ENCODE data around the gene RPS15. TPM values are rescaled to one million over a fixed set of nuclear protein-coding genes. Genes with fewer than 3 reads are reported as not detected.

RPS15 gene
- total RNA-seq, 1 experiment from 2014 or later: 1,862 TPM

DNA sequence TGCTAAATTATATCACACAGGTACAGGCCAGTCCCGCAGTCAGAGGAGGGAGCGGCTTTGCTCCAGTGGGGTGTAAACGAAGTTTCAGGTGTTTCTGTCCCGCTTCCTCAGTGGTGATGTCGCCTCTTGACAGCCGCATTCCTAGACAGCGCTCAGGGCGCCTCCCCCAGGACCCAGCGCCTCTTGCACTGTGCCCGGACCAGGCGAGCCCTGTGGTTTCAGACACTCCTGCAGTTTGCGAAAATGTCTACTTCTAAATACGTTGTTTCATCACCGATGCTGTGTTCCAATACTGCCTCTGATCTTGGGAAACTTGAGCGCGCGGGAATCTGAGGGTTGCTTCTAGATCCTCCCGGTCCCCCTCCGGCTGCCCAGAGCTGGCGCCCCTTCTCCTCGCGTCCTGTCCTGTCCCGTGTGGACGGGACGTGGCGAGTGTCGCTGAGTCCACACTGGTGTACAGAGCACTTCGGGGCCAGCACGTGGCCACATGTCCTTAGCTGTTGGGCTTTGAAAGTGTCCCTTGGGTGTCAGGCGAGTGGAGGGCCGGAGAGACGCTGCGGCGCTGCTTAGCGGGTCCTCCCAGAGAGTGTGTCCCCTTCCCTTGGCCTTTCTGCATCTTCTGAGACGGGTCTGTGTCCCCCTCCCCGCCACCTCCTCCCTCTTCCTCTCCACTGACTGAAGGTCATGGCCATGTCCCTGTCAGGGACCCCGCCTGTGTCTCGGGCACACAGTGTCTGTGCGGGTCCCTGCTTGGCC, 14.6 kb upstream of the RPS15 start (continued):
- TF ChIP-seq, protein P1, sequence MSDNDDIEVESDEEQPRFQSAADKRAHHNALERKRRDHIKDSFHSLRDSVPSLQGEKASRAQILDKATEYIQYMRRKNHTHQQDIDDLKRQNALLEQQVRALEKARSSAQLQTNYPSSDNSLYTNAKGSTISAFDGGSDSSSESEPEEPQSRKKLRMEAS (IDR thresholded peaks at IDR 0.05): no peak
- TF ChIP-seq RAD21 (IDR thresholded peaks at IDR 0.05; ENCODE audit: low read depth): no peak

DNA sequence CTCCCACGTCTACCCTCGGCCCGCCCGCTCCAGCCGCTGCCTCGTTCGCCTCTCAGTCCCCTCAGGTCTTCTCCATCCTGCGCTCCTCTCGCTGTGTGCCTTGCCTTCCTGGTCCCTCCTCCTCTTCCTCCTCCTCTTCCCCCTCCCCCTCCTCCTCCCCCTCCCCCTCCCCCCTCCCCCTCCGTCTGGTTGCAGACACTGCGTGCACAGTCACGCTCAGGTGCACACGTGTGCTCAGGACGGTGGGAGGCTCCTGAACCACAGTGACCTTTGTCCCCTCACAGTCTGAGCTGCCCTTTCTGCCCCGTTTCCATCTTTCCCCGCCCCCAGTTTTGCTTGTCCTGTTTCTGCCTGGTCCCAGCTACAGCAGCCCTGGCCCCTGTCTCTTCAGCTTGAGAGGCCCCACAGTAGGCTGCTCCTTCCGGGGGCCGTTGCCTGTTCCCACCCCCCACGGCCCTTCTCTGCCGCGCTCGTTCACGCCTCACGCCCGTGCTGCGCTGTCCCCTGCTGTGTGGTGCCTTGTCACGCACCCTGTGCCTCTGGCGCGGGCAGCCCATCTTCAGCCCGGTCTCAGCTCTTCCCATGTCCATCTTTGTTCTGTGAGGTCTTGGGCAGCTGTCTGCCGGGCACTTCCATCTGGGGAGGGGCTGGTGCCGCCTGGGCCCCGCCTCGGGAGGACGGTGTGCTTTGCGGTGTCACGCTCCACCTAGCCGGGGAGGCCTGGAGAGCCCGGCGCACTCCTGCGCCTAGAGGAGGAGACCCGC, 13.8 kb upstream of the RPS15 start:
- ATAC-seq (no peak), DNase-seq (ENCODE audit: low read depth, low spot score) (no peak)
- H3K4me3 ChIP-seq (replicated peaks in 1 of 2; ENCODE audit: low read depth in 1 of 2, low read length in 2 of 2): no peak overlapping the region
- ChIA-PET POLR2A (no interaction called here), CTCF (no interaction called here), RAD21 (ENCODE audit: low non-redundant PET in 1 of 2, low total read pairs in 2 of 2, uncharacterized antibody in 2 of 2, unreplicated experiment in 2 of 2) (interaction anchor here in 1 of 2 experiments (0.5 kb wide), 1 partner anchor 177 kb away, joined by 3 read pairs; no protein-coding TSS in a partner anchor)
- BruUV-seq (replicated peaks): no TSS peak
- peaks cover 49 to 76% of the 10 kb centered on the region in 2 experiments for H3K36me3 ChIP-seq (ENCODE audit: control insufficient read depth in 1 of 2, insufficient read depth in 2 of 2, low read length in 2 of 2)
- no peak overlapping the region for H3K27ac ChIP-seq (ENCODE audit: low read depth, low read length)
- no peak overlapping the region for H2AFZ ChIP-seq (ENCODE audit: low read depth, low read length, poor library complexity, severe bottlenecking)
- intact Hi-C loops (cut with micrococcal nuclease): no loop called here
- H3K79me2 ChIP-seq (ENCODE audit: insufficient read depth, low read length): peaks cover 95% of the 10 kb centered on the region
- H3K4me2 ChIP-seq (ENCODE audit: low read length): no peak overlapping the region
- no peak overlapping the region for H3K9ac ChIP-seq (ENCODE audit: low read length)
- no peaks in the 10 kb centered on the region for H4K20me1 ChIP-seq (ENCODE audit: insufficient read depth)
- no peaks in the 10 kb centered on the region for H3K9me2 ChIP-seq (ENCODE audit: insufficient read depth)
- H3K27me3 ChIP-seq (ENCODE audit: insufficient read depth, low read length): no peaks in the 10 kb centered on the region
- no peaks in the 10 kb centered on the region for H3K4me1 ChIP-seq (ENCODE audit: control insufficient read depth in 1 of 2, insufficient read depth in 2 of 2, low read length in 2 of 2)
- no peaks in the 10 kb centered on the region for H3K9me3 ChIP-seq (ENCODE audit: control insufficient read depth in 1 of 2, insufficient read depth in 1 of 2, low read depth in 1 of 2, low read length in 2 of 2)
- TF ChIP-seq, protein P2, sequence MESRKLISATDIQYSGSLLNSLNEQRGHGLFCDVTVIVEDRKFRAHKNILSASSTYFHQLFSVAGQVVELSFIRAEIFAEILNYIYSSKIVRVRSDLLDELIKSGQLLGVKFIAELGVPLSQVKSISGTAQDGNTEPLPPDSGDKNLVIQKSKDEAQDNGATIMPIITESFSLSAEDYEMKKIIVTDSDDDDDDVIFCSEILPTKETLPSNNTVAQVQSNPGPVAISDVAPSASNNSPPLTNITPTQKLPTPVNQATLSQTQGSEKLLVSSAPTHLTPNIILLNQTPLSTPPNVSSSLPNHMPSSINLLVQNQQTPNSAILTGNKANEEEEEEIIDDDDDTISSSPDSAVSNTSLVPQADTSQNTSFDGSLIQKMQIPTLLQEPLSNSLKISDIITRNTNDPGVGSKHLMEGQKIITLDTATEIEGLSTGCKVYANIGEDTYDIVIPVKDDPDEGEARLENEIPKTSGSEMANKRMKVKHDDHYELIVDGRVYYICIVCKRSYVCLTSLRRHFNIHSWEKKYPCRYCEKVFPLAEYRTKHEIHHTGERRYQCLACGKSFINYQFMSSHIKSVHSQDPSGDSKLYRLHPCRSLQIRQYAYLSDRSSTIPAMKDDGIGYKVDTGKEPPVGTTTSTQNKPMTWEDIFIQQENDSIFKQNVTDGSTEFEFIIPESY (IDR thresholded peaks at IDR 0.05; ENCODE audit: extremely low read depth, insufficient replicate concordance, low read length): no peak
- no peak for TF ChIP-seq SRF (IDR thresholded peaks at IDR 0.05; ENCODE audit: low read depth)
- TF ChIP-seq, protein P3, sequence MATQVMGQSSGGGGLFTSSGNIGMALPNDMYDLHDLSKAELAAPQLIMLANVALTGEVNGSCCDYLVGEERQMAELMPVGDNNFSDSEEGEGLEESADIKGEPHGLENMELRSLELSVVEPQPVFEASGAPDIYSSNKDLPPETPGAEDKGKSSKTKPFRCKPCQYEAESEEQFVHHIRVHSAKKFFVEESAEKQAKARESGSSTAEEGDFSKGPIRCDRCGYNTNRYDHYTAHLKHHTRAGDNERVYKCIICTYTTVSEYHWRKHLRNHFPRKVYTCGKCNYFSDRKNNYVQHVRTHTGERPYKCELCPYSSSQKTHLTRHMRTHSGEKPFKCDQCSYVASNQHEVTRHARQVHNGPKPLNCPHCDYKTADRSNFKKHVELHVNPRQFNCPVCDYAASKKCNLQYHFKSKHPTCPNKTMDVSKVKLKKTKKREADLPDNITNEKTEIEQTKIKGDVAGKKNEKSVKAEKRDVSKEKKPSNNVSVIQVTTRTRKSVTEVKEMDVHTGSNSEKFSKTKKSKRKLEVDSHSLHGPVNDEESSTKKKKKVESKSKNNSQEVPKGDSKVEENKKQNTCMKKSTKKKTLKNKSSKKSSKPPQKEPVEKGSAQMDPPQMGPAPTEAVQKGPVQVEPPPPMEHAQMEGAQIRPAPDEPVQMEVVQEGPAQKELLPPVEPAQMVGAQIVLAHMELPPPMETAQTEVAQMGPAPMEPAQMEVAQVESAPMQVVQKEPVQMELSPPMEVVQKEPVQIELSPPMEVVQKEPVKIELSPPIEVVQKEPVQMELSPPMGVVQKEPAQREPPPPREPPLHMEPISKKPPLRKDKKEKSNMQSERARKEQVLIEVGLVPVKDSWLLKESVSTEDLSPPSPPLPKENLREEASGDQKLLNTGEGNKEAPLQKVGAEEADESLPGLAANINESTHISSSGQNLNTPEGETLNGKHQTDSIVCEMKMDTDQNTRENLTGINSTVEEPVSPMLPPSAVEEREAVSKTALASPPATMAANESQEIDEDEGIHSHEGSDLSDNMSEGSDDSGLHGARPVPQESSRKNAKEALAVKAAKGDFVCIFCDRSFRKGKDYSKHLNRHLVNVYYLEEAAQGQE (IDR thresholded peaks at IDR 0.05; ENCODE audit: low read depth): no peak
- no peak for TF ChIP-seq POLR2AphosphoS5 (IDR thresholded peaks at IDR 0.05; ENCODE audit: low read depth, low read length)
- no peak for TF ChIP-seq ELF1 (IDR thresholded peaks at IDR 0.05; ENCODE audit: borderline replicate concordance, low read depth)
- TF ChIP-seq JUND (IDR thresholded peaks at IDR 0.05): no peak
- no peak for TF ChIP-seq SP1 (IDR thresholded peaks at IDR 0.05; ENCODE audit: low read depth)
- no peak for TF ChIP-seq FOSL1 (IDR thresholded peaks at IDR 0.05; ENCODE audit: low read depth)
- TF ChIP-seq TCF7L2 (IDR thresholded peaks at IDR 0.05; ENCODE audit: borderline replicate concordance, extremely low read depth, insufficient read depth, insufficient read length): no peak
- TF ChIP-seq RAD21 (IDR thresholded peaks at IDR 0.05; ENCODE audit: low read depth): no peak
- TF ChIP-seq SIN3A (IDR thresholded peaks at IDR 0.05; ENCODE audit: low read depth): no peak
- TF ChIP-seq, protein P4, sequence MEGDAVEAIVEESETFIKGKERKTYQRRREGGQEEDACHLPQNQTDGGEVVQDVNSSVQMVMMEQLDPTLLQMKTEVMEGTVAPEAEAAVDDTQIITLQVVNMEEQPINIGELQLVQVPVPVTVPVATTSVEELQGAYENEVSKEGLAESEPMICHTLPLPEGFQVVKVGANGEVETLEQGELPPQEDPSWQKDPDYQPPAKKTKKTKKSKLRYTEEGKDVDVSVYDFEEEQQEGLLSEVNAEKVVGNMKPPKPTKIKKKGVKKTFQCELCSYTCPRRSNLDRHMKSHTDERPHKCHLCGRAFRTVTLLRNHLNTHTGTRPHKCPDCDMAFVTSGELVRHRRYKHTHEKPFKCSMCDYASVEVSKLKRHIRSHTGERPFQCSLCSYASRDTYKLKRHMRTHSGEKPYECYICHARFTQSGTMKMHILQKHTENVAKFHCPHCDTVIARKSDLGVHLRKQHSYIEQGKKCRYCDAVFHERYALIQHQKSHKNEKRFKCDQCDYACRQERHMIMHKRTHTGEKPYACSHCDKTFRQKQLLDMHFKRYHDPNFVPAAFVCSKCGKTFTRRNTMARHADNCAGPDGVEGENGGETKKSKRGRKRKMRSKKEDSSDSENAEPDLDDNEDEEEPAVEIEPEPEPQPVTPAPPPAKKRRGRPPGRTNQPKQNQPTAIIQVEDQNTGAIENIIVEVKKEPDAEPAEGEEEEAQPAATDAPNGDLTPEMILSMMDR (IDR thresholded peaks at IDR 0.05 in 2 of 3, conservative IDR thresholded peaks at IDR 0.05 in 1 of 3; ENCODE audit: borderline replicate concordance in 1 of 3, insufficient read depth in 1 of 3, low read depth in 2 of 3, low read length in 2 of 3): no peak
- no peak for TF ChIP-seq CEBPB (IDR thresholded peaks at IDR 0.05; ENCODE audit: low read depth)
- no peak for TF ChIP-seq ZNF274 (IDR thresholded peaks at IDR 0.05; ENCODE audit: low read depth, low read length)
